MM.1S (cell line): ENCODE measurements around the gene MAN1C1.

Experiments used
- DNase-seq: peaks from one replicate; pipeline ENCODE4 v3.0.0-alpha.2; 2015
- H2AFZ ChIP-seq: fragments of 300-600 bp; sonication (generic); 2 replicates; pipeline ENCODE4 v1.6.0; 2016; ENCODE audit warnings: antibody characterized with exemption, low read length
- H3F3A ChIP-seq: fragments of 300-600 bp; sonication (generic); 2 replicates; pipeline ENCODE4 v1.6.1; 2016; ENCODE audit warnings: mild to moderate bottlenecking, antibody characterized with exemption, low read length, moderate library complexity, mixed read lengths; ENCODE audit not compliant: insufficient read depth
- H3K27ac ChIP-seq: fragments of 300-600 bp; sonication (generic); 2 replicates; pipeline ENCODE4 v1.5.1; 2016; ENCODE audit warnings: mild to moderate bottlenecking, low read length
- H3K27me3 ChIP-seq: fragments of 300-600 bp; sonication (generic); replicated peaks from 2 replicates; pipeline ENCODE4 v1.6.0; 2016; ENCODE audit warnings: low read length; ENCODE audit not compliant: insufficient read depth
- H3K36me3 ChIP-seq: fragments of 300-600 bp; sonication (generic); replicated peaks from 2 replicates; pipeline ENCODE4 v1.6.1; 2016; ENCODE audit warnings: mild to moderate bottlenecking, low read length, mixed read lengths; ENCODE audit not compliant: insufficient read depth
- H3K4me1 ChIP-seq: fragments of 300-600 bp; sonication (generic); 2 replicates; pipeline ENCODE4 v1.6.1; 2016; ENCODE audit warnings: low read length, mixed read lengths
- H3K4me2 ChIP-seq: fragments of 300-600 bp; sonication (generic); 2 replicates; pipeline ENCODE4 v1.6.0; 2016; ENCODE audit warnings: low read depth, low read length
- H3K4me3 ChIP-seq: fragments of 300-600 bp; sonication (generic); 2 replicates; pipeline ENCODE4 v1.5.1; 2016; ENCODE audit warnings: low read length, mixed read lengths
- H3K79me2 ChIP-seq: fragments of 300-600 bp; sonication (generic); 2 replicates; pipeline ENCODE4 v1.6.1; 2016; ENCODE audit warnings: mixed run types, low read length, mixed read lengths
- H3K9ac ChIP-seq: fragments of 300-600 bp; sonication (generic); 2 replicates; pipeline ENCODE4 v1.6.1; 2016; ENCODE audit warnings: low read length, mixed read lengths
- H3K9me2 ChIP-seq: fragments of 300-600 bp; sonication (generic); replicated peaks from 2 replicates; pipeline ENCODE4 v1.6.1; 2016; ENCODE audit warnings: mild to moderate bottlenecking, low read length, mixed read lengths; ENCODE audit not compliant: insufficient read depth
- H3K9me3 ChIP-seq: fragments of 300-600 bp; sonication (generic); replicated peaks from 2 replicates; pipeline ENCODE4 v1.6.1; 2016; ENCODE audit warnings: mild to moderate bottlenecking, low read length, mixed read lengths; ENCODE audit not compliant: insufficient read depth
- H4K20me1 ChIP-seq: fragments of 300-600 bp; sonication (generic); 2 replicates; pipeline ENCODE4 v1.6.1; 2016; ENCODE audit warnings: mild to moderate bottlenecking, low read length, moderate library complexity, mixed read lengths; ENCODE audit not compliant: insufficient read depth
- CTCF ChIP-seq: fragments of 300-600 bp; sonication (generic); IDR thresholded peaks from 2 replicates; pipeline ENCODE4 v1.5.1; 2016; ENCODE audit warnings: antibody characterized with exemption, low read length, mixed read lengths
- EZH2 ChIP-seq: fragments of 300-600 bp; sonication (generic); optimal IDR thresholded peaks from 2 replicates; pipeline ENCODE3; 2017; ENCODE audit warnings: low read depth, mild to moderate bottlenecking, antibody characterized with exemption, low read length, mixed read lengths
- EZH2phosphoT487 ChIP-seq: fragments of 300-600 bp; sonication (generic); IDR thresholded peaks from 2 replicates; pipeline ENCODE4 v1.6.1; 2018; ENCODE audit warnings: antibody characterized with exemption, low read length

Gene MAN1C1

GRCh38 chr1:25657121-25657882 lies 40.7 kb downstream of the MAN1C1 start:
- Histone ChIP-seq H3K27me3 (no peaks in the 10 kb centered on the region), H3K4me1 (peaks cover 4% of the 10 kb centered on the region; the same call in 1 of the 2 replicates), H3F3A (no peaks in the 10 kb centered on the region), H4K20me1 (no peaks in the 10 kb centered on the region), H3K79me2 (no peaks in the 10 kb centered on the region), H3K9me3 (no peaks in the 10 kb centered on the region), H2AFZ (no peak overlapping the region), H3K9me2 (no peaks in the 10 kb centered on the region), H3K36me3 (no peaks in the 10 kb centered on the region; the same call in 1 of the 2 replicates), H3K4me2 (no peak overlapping the region), H3K9ac (no peak overlapping the region), H3K4me3 (no peak overlapping the region), H3K27ac (no peak overlapping the region)
- DNase-seq, result no peak
- TF ChIP-seq EZH2 (no peak), CTCF (no peak), EZH2phosphoT487 (no peak)

GRCh38 chr1:25657883-25658760 lies 41.5 kb downstream of the MAN1C1 start:
- no peaks in the 10 kb centered on the region for H3K9me2 ChIP-seq
- no peaks in the 10 kb centered on the region; the same call in 1 of the 2 replicates for H3K36me3 ChIP-seq
- H3K79me2 ChIP-seq, result no peaks in the 10 kb centered on the region
- DNase-seq, result no peak
- H3K4me1 ChIP-seq, result peaks cover 4% of the 10 kb centered on the region; the same call in 1 of the 2 replicates
- no peaks in the 10 kb centered on the region for H4K20me1 ChIP-seq
- no peak overlapping the region for H2AFZ ChIP-seq
- H3K9ac ChIP-seq, result no peak overlapping the region
- no peak for TF ChIP-seq CTCF
- no peak for TF ChIP-seq EZH2
- TF ChIP-seq EZH2phosphoT487, result no peak
- H3K27me3 ChIP-seq, result no peaks in the 10 kb centered on the region
- no peak overlapping the region for H3K27ac ChIP-seq
- no peaks in the 10 kb centered on the region for H3K9me3 ChIP-seq
- H3K4me3 ChIP-seq, result no peak overlapping the region
- H3K4me2 ChIP-seq, result no peak overlapping the region
- no peaks in the 10 kb centered on the region for H3F3A ChIP-seq

GRCh38 chr1:25658791-25659431 lies 42.3 kb downstream of the MAN1C1 start:
- Histone ChIP-seq H3K27me3 (no peaks in the 10 kb centered on the region), H3K9ac (no peak overlapping the region), H3K9me3 (no peaks in the 10 kb centered on the region), H3K4me2 (no peak overlapping the region), H3K4me3 (no peak overlapping the region), H3K79me2 (no peaks in the 10 kb centered on the region), H3K27ac (no peak overlapping the region), H3K36me3 (no peaks in the 10 kb centered on the region; the same call in 1 of the 2 replicates), H2AFZ (no peak overlapping the region), H3K4me1 (peaks cover 4% of the 10 kb centered on the region; the same call in 1 of the 2 replicates), H3F3A (no peaks in the 10 kb centered on the region), H4K20me1 (no peaks in the 10 kb centered on the region), H3K9me2 (no peaks in the 10 kb centered on the region)
- no peak for DNase-seq
- TF ChIP-seq EZH2 (no peak), EZH2phosphoT487 (no peak), CTCF (no peak)
